ENCODE results near the gene FBXO31.

Gene FBXO31

GRCh38 chr16:87324411-87325275 lies 58.9 kb downstream of the FBXO31 start:
- 58% methylated on average over 22 of the region's 28 CpGs for WGBS (ENCODE audit: insufficient coverage)
- peak overlapping the region in 1 of 7 experiments; percentile 40 for H3K4me3 ChIP-seq (ENCODE audit: control insufficient read depth in 1 of 7, extremely low read depth in 1 of 7, insufficient read depth in 4 of 7, low read depth in 2 of 7, low read length in 6 of 7)
- CTCF ChIA-PET: interaction anchor here (0.7 to 2.6 kb wide), 10 partner anchors 8 to 95 kb away, joined by 3 to 14 read pairs (median 4); partner anchors contain the start of gene FBXO31
- DNase-seq: peak; percentile 63 to 81 (median 76)
- H3K4me1 ChIP-seq (ENCODE audit: control extremely low read depth in 1 of 4, control insufficient read depth in 4 of 4, insufficient read depth in 4 of 4, low read length in 3 of 4): peaks cover 0 to 10% (median 8%) of the 10 kb centered on the region in 4 experiments
- H3K9me3 ChIP-seq (ENCODE audit: control extremely low read depth in 1 of 5, control insufficient read depth in 4 of 5, insufficient read depth in 2 of 5, low read depth in 1 of 5, low read length in 4 of 5): no peaks in the 10 kb centered on the region
- peaks cover 0 to 25% (median 9%) of the 10 kb centered on the region in 4 experiments for H3K36me3 ChIP-seq (ENCODE audit: control insufficient read depth in 4 of 4, insufficient read depth in 4 of 4, low read length in 3 of 4)
- POLR2A ChIA-PET: no interaction called here
- no peaks in the 10 kb centered on the region for H3K27me3 ChIP-seq (replicated peaks in 2 of 5; ENCODE audit: control insufficient read depth in 4 of 5, insufficient read depth in 5 of 5, low read length in 4 of 5)
- H3K27ac ChIP-seq (ENCODE audit: insufficient read depth in 1 of 2, low read depth in 1 of 2, low read length in 2 of 2, poor library complexity in 1 of 2, severe bottlenecking in 2 of 2): no peak overlapping the region

DNA sequence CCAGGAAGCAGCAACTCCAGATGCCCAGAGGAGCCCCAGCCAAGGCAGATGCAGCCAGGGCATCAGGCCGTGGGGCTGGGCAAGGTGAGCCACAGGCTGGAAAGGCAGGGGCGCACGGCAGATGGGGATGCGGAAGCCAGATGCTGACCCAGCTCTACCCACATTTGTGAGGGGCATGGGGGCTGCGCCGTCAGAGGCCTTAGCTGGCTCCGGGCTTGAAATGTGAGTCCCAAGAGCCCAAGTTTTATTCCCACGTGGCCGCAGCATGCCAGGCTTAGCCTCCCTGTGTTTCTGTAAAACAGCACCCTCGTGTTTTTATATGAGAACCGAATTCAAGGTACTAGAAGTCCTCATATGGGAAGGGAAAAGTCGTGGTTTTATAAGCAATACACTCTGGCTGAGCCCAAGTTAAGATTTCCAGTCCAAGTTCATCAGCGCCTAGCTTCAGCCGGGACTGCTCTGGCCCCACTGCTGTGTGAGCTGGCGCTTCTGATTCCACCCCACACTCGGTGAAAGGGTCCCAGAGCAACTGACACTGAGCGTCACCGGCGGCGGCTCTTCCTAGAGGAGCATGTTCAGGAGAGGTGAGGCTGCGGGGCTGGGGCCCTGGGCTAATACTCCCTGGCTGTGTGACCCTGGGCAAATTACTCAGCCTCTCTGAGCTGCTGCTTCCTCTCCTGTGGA lies 59.7 kb downstream of the FBXO31 start:
- Histone ChIP-seq H3K27me3 (replicated peaks in 2 of 5; ENCODE audit: control insufficient read depth in 4 of 5, insufficient read depth in 5 of 5, low read length in 4 of 5) (no peaks in the 10 kb centered on the region), H3K27ac (ENCODE audit: insufficient read depth in 1 of 2, low read depth in 1 of 2, low read length in 2 of 2, poor library complexity in 1 of 2, severe bottlenecking in 2 of 2) (no peak overlapping the region), H3K4me3 (ENCODE audit: control insufficient read depth in 1 of 7, extremely low read depth in 1 of 7, insufficient read depth in 4 of 7, low read depth in 2 of 7, low read length in 6 of 7) (no peak overlapping the region), H3K36me3 (ENCODE audit: control insufficient read depth in 4 of 4, insufficient read depth in 4 of 4, low read length in 3 of 4) (peaks cover 0 to 19% (median 3%) of the 10 kb centered on the region in 4 experiments), H3K4me1 (ENCODE audit: control extremely low read depth in 1 of 4, control insufficient read depth in 4 of 4, insufficient read depth in 4 of 4, low read length in 3 of 4) (peaks cover 0 to 10% (median 9%) of the 10 kb centered on the region in 4 experiments), H3K9me3 (ENCODE audit: control extremely low read depth in 1 of 5, control insufficient read depth in 4 of 5, insufficient read depth in 2 of 5, low read depth in 1 of 5, low read length in 4 of 5) (no peaks in the 10 kb centered on the region)
- DNase-seq: no peak
- ChIA-PET CTCF (interaction anchor here (0.7 to 2.3 kb wide), 8 partner anchors 9 to 95 kb away, joined by 3 to 11 read pairs (median 4); partner anchors contain the start of gene FBXO31), POLR2A (no interaction called here)
- 99% methylated on average over 17 of the region's 21 CpGs for WGBS (ENCODE audit: insufficient coverage)

GRCh38 chr16:87322833-87323726 lies 60.5 kb downstream of the FBXO31 start:
- peaks cover 0 to 17% (median 1%) of the 10 kb centered on the region in 4 experiments for H3K36me3 ChIP-seq (ENCODE audit: control insufficient read depth in 4 of 4, insufficient read depth in 4 of 4, low read length in 3 of 4)
- DNase-seq: no peak
- no peaks in the 10 kb centered on the region for H3K9me3 ChIP-seq (ENCODE audit: control extremely low read depth in 1 of 5, control insufficient read depth in 4 of 5, insufficient read depth in 2 of 5, low read depth in 1 of 5, low read length in 4 of 5)
- no peak overlapping the region for H3K27ac ChIP-seq (ENCODE audit: insufficient read depth in 1 of 2, low read depth in 1 of 2, low read length in 2 of 2, poor library complexity in 1 of 2, severe bottlenecking in 2 of 2)
- no peak overlapping the region for H3K4me3 ChIP-seq (ENCODE audit: control insufficient read depth in 1 of 7, extremely low read depth in 1 of 7, insufficient read depth in 4 of 7, low read depth in 2 of 7, low read length in 6 of 7)
- CTCF ChIA-PET: interaction anchor here (1.0 to 2.3 kb wide), 7 partner anchors 9 to 96 kb away, joined by 3 to 11 read pairs (median 5); partner anchors contain the start of gene FBXO31
- H3K27me3 ChIP-seq (replicated peaks in 2 of 5; ENCODE audit: control insufficient read depth in 4 of 5, insufficient read depth in 5 of 5, low read length in 4 of 5): no peaks in the 10 kb centered on the region
- H3K4me1 ChIP-seq (ENCODE audit: control extremely low read depth in 1 of 4, control insufficient read depth in 4 of 4, insufficient read depth in 4 of 4, low read length in 3 of 4): peaks cover 0 to 15% (median 15%) of the 10 kb centered on the region in 4 experiments
- 97% methylated on average over 35 of the region's 35 CpGs for WGBS (ENCODE audit: insufficient coverage)
- POLR2A ChIA-PET: no interaction called here

- CTCF ChIA-PET: interaction anchor here (1.9 kb wide), 1 partner anchor 10 kb away, joined by 6 read pairs; no protein-coding TSS in a partner anchor
- H3K4me1 ChIP-seq (ENCODE audit: control extremely low read depth in 1 of 4, control insufficient read depth in 4 of 4, insufficient read depth in 4 of 4, low read length in 3 of 4): peaks cover 0 to 19% (median 18%) of the 10 kb centered on the region in 4 experiments
- no peak for DNase-seq
- POLR2A ChIA-PET: no interaction called here
- no peaks in the 10 kb centered on the region for H3K9me3 ChIP-seq (ENCODE audit: control extremely low read depth in 1 of 5, control insufficient read depth in 4 of 5, insufficient read depth in 2 of 5, low read depth in 1 of 5, low read length in 4 of 5)
- no peaks in the 10 kb centered on the region for H3K27me3 ChIP-seq (replicated peaks in 2 of 5; ENCODE audit: control insufficient read depth in 4 of 5, insufficient read depth in 5 of 5, low read length in 4 of 5)
- no peak overlapping the region for H3K4me3 ChIP-seq (ENCODE audit: control insufficient read depth in 1 of 7, extremely low read depth in 1 of 7, insufficient read depth in 4 of 7, low read depth in 2 of 7, low read length in 6 of 7)
- no peak overlapping the region for H3K27ac ChIP-seq (ENCODE audit: insufficient read depth in 1 of 2, low read depth in 1 of 2, low read length in 2 of 2, poor library complexity in 1 of 2, severe bottlenecking in 2 of 2)
- 97% methylated on average over 8 of the region's 9 CpGs for WGBS (ENCODE audit: insufficient coverage)
- H3K36me3 ChIP-seq (ENCODE audit: control insufficient read depth in 4 of 4, insufficient read depth in 4 of 4, low read length in 3 of 4): peaks cover 0 to 16% (median 1%) of the 10 kb centered on the region in 4 experiments
Observed at GRCh38 chr16:87322360-87322759, 61.2 kb downstream of the FBXO31 start.

- Histone ChIP-seq H3K27me3 (replicated peaks in 2 of 5; ENCODE audit: control insufficient read depth in 4 of 5, insufficient read depth in 5 of 5, low read length in 4 of 5) (no peaks in the 10 kb centered on the region), H3K27ac (ENCODE audit: insufficient read depth in 1 of 2, low read depth in 1 of 2, low read length in 2 of 2, poor library complexity in 1 of 2, severe bottlenecking in 2 of 2) (no peak overlapping the region), H3K4me1 (ENCODE audit: control extremely low read depth in 1 of 4, control insufficient read depth in 4 of 4, insufficient read depth in 4 of 4, low read length in 3 of 4) (peaks cover 0 to 22% (median 20%) of the 10 kb centered on the region in 4 experiments), H3K36me3 (ENCODE audit: control insufficient read depth in 4 of 4, insufficient read depth in 4 of 4, low read length in 3 of 4) (peaks cover 0 to 16% (median 1%) of the 10 kb centered on the region in 4 experiments), H3K9me3 (ENCODE audit: control extremely low read depth in 1 of 5, control insufficient read depth in 4 of 5, insufficient read depth in 2 of 5, low read depth in 1 of 5, low read length in 4 of 5) (no peaks in the 10 kb centered on the region), H3K4me3 (ENCODE audit: control insufficient read depth in 1 of 7, extremely low read depth in 1 of 7, insufficient read depth in 4 of 7, low read depth in 2 of 7, low read length in 6 of 7) (no peak overlapping the region)
- CTCF ChIA-PET: interaction anchor here (1.9 kb wide), 1 partner anchor 11 kb away, joined by 6 read pairs; no protein-coding TSS in a partner anchor
- no peak for DNase-seq
- 92% methylated on average over 15 of the region's 20 CpGs for WGBS (ENCODE audit: insufficient coverage)
- POLR2A ChIA-PET: no interaction called here
Observed at GRCh38 chr16:87321336-87322107, 62.1 kb downstream of the FBXO31 start.

Data from common myeloid progenitor, CD34-positive (primary cell).